ENCODE results near the gene ACTR2.

ACTR2 gene

DNA sequence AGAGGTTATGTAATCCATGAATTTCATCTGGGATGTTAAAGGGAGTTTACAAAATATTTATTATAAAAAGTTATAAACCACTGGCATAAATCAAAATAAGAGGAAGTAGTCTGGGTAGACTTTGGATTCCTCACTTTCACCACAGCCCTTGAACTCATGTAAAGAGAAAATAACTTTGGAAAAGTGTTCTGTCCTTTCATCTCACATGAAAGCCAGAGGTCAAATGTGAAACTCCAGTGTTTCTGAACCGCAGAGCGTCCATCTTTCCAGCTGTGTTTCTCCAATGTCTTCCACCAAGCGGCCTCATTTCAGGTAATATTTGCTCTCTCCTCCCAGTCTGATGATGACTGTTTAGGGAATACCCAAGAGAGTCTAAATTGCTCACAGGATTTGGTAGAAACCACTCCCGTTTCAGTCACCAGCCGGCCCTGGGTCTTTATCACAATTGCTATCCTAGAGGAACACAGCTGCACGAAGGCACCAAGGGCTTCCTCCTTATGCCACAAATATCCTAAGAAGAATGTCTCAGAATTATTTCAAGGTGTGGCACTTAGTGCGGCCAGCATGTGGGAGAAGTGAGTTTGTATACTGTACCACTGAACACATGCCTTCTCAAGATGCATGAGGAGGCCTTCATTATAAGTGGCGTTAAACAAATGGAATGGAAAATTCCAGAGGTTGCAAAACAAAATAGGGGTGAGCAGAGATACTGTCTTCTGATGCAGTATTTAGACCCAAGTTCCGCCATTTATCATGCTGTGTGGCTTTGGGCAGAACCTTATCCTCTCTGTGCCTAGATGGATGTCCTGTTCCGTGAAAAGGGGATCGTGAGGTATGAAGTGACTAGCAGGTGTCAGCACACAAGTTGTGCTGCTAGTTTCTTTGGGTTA is 63.8 kb downstream of the ACTR2 start:
- TF ChIP-seq EGR1 (IDR thresholded peaks at IDR 0.05), result no peak
- TF ChIP-seq TAF1 (IDR thresholded peaks at IDR 0.05; ENCODE audit: low read depth), result no peak
- no peak for TF ChIP-seq FOXM1 (IDR thresholded peaks at IDR 0.05; ENCODE audit: borderline replicate concordance, low read depth)
- TF ChIP-seq EP300 (IDR thresholded peaks at IDR 0.05; ENCODE audit: borderline replicate concordance), result no peak
- no peak for TF ChIP-seq CEBPB (IDR thresholded peaks at IDR 0.05)
- no peak for TF ChIP-seq YY1 (IDR thresholded peaks at IDR 0.05; ENCODE audit: low read depth)
- TF ChIP-seq RAD21 (IDR thresholded peaks at IDR 0.05; ENCODE audit: low read depth), result no peak
- no peak for TF ChIP-seq TEAD4 (IDR thresholded peaks at IDR 0.05)
- TF ChIP-seq, protein P1, sequence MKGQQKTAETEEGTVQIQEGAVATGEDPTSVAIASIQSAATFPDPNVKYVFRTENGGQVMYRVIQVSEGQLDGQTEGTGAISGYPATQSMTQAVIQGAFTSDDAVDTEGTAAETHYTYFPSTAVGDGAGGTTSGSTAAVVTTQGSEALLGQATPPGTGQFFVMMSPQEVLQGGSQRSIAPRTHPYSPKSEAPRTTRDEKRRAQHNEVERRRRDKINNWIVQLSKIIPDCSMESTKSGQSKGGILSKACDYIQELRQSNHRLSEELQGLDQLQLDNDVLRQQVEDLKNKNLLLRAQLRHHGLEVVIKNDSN (IDR thresholded peaks at IDR 0.05), result no peak
- TF ChIP-seq CREB1 (IDR thresholded peaks at IDR 0.05; ENCODE audit: low read depth), result no peak

DNA sequence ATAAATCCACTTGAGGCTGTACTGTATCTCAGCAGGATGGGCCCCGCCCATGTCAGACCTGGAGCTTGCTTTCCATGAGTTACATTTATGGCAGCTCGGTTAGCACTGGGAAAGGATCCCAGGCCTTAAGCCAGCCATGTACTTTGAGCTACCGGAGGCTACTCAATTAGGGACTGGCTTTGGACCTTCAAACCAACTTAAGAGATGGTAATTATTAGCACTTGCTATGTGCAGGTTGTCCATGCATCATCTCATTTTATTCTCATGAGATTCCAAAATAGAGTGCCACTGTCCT is 64.4 kb downstream of the ACTR2 start:
- no peak for TF ChIP-seq EP300 (IDR thresholded peaks at IDR 0.05; ENCODE audit: borderline replicate concordance)
- TF ChIP-seq YY1 (IDR thresholded peaks at IDR 0.05; ENCODE audit: low read depth), result no peak
- no peak for TF ChIP-seq CEBPB (IDR thresholded peaks at IDR 0.05)
- TF ChIP-seq, protein P1 (IDR thresholded peaks at IDR 0.05), result no peak
- TF ChIP-seq TAF1 (IDR thresholded peaks at IDR 0.05; ENCODE audit: low read depth), result no peak
- no peak for TF ChIP-seq MAX (IDR thresholded peaks at IDR 0.05)
- TF ChIP-seq TCF12 (IDR thresholded peaks at IDR 0.05; ENCODE audit: low read depth), result no peak
- no peak for TF ChIP-seq ZBTB7A (IDR thresholded peaks at IDR 0.05; ENCODE audit: low read depth)
- no peak for TF ChIP-seq EGR1 (IDR thresholded peaks at IDR 0.05)
- TF ChIP-seq REST (IDR thresholded peaks at IDR 0.05; ENCODE audit: low read depth), result no peak
- TF ChIP-seq TEAD4 (IDR thresholded peaks at IDR 0.05), result no peak
- no peak for TF ChIP-seq CREB1 (IDR thresholded peaks at IDR 0.05; ENCODE audit: low read depth)
- TF ChIP-seq RAD21 (IDR thresholded peaks at IDR 0.05; ENCODE audit: low read depth), result no peak

DNA sequence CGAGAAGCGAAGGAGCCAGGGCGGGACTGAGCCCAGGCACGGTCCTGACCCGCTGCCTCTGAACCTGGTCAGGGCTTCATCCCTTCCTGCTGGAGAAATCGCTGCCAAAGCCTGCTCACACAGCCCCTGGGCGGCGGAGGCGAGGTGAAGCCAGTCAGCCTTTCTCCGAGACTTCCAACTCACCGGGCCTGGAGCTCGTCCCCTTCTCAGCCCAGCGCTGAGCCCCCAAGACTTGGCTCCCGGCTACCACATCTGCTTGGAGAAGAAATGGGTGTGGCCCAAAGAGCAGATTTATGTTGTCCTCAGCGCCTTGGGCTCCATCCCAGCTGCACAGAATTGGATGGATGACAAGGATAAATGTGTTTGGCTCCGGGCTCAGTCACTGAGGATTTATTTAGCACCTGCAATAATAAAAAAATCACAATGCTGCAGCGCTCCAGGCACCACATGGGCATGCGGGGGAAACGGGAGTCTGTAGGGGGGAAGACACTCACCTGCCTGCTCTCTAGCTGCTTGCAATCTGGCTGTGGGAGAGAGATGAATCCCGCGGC is 64.9 kb downstream of the ACTR2 start:
- TF ChIP-seq YY1 (IDR thresholded peaks at IDR 0.05; ENCODE audit: low read depth) (no peak), CREB1 (IDR thresholded peaks at IDR 0.05; ENCODE audit: low read depth) (no peak), RAD21 (IDR thresholded peaks at IDR 0.05; ENCODE audit: low read depth) (no peak), MAX (IDR thresholded peaks at IDR 0.05) (no peak), TCF12 (IDR thresholded peaks at IDR 0.05; ENCODE audit: low read depth) (no peak), NFIC (IDR thresholded peaks at IDR 0.05) (no peak), TAF1 (IDR thresholded peaks at IDR 0.05; ENCODE audit: low read depth) (no peak), TEAD4 (IDR thresholded peaks at IDR 0.05) (no peak), REST (IDR thresholded peaks at IDR 0.05; ENCODE audit: low read depth) (no peak), CEBPB (IDR thresholded peaks at IDR 0.05) (no peak), ZBTB7A (IDR thresholded peaks at IDR 0.05; ENCODE audit: low read depth) (no peak), EP300 (IDR thresholded peaks at IDR 0.05; ENCODE audit: borderline replicate concordance) (no peak), EGR1 (IDR thresholded peaks at IDR 0.05) (no peak), FOXM1 (IDR thresholded peaks at IDR 0.05; ENCODE audit: borderline replicate concordance, low read depth) (no peak)
- TF ChIP-seq, protein P1 (IDR thresholded peaks at IDR 0.05), result no peak

DNA sequence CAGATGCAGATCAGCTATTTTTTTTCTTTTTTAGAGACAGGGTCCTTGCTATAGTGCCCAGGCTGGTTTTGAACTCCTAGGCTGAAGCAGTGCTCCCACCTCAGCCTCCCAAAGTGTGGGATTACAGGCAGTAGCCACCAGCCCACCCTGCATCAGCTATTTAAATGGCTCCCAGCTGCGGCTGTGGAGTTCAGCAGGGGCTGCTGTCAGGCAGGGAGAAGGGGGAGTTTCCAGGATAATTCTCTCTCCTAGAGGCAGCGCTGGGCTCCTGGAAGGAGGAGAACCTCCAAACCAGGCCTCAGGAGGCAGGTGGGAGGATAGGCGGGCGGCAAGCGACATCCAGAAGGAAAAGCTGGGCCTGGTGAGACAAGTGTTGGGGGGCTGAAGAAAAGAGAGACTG is 65.7 kb downstream of the ACTR2 start:
- TF ChIP-seq ZBTB7A (IDR thresholded peaks at IDR 0.05; ENCODE audit: low read depth), result no peak
- no peak for TF ChIP-seq TCF12 (IDR thresholded peaks at IDR 0.05; ENCODE audit: low read depth)

DNA sequence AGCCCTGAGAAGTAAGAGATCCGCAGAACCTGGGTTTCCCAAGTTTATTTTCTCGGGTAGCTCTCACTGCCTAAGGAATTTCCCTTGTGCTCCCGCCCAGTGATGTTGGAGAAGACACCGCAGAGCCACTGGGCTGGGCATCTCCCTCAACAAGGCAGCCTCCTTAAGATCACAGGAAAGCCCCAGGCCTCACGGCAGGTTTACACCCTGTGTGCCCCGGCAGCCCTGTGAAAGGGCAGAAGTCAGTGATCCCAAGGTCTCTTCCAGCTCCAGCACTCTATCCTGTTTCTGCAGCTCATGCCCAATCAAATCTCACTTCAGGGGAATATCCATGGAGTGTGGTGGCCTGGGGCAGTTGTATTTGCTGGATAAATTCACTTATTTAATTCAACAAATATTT is 66.5 kb downstream of the ACTR2 start:
- TF ChIP-seq YY1 (IDR thresholded peaks at IDR 0.05; ENCODE audit: low read depth) (no peak), FOXM1 (IDR thresholded peaks at IDR 0.05; ENCODE audit: borderline replicate concordance, low read depth) (no peak), REST (IDR thresholded peaks at IDR 0.05; ENCODE audit: low read depth) (no peak), EP300 (IDR thresholded peaks at IDR 0.05; ENCODE audit: borderline replicate concordance) (no peak), RAD21 (IDR thresholded peaks at IDR 0.05; ENCODE audit: low read depth) (no peak), NFIC (IDR thresholded peaks at IDR 0.05) (no peak), MAX (IDR thresholded peaks at IDR 0.05) (no peak), CREB1 (IDR thresholded peaks at IDR 0.05; ENCODE audit: low read depth) (no peak), TAF1 (IDR thresholded peaks at IDR 0.05; ENCODE audit: low read depth) (no peak), TCF12 (IDR thresholded peaks at IDR 0.05; ENCODE audit: low read depth) (no peak), EGR1 (IDR thresholded peaks at IDR 0.05) (no peak), ZBTB7A (IDR thresholded peaks at IDR 0.05; ENCODE audit: low read depth) (no peak), CEBPB (IDR thresholded peaks at IDR 0.05) (no peak), TEAD4 (IDR thresholded peaks at IDR 0.05) (no peak)
- TF ChIP-seq, protein P1 (IDR thresholded peaks at IDR 0.05), result no peak
